Thyroid gland (tissue), 4 donors: ENCODE measurements around the gene OR8D2.

Experiments
- POLR2A ChIP-seq, 2 donors: fragments of 450-650 bp; IDR thresholded peaks; one replicate each; pipeline ENCODE4 v1.6.1; 2017; ENCODE audit warnings: antibody characterized with exemption in 2 of 2, mild to moderate bottlenecking in 2 of 2, moderate library complexity in 1 of 2
- TF ChIP-seq, protein P1 (sequence below), 6 experiments: fragments of 200-600 bp in 3 of 6; fragments of 450-650 bp in 3 of 6; sonication (generic) in 3 of 6; IDR thresholded peaks; one replicate each; pipeline ENCODE4 v1.5.1; 2016 to 2019; ENCODE audit warnings: antibody characterized with exemption in 6 of 6, mild to moderate bottlenecking in 2 of 6, inconsistent platforms in 1 of 6, moderate library complexity in 1 of 6

GRCh38 chr11:124344346-124344745 is 24.3 kb upstream of the OR8D2 start:
- no peak for TF ChIP-seq POLR2A (IDR thresholded peaks at IDR 0.05)
- TF ChIP-seq, protein P1, sequence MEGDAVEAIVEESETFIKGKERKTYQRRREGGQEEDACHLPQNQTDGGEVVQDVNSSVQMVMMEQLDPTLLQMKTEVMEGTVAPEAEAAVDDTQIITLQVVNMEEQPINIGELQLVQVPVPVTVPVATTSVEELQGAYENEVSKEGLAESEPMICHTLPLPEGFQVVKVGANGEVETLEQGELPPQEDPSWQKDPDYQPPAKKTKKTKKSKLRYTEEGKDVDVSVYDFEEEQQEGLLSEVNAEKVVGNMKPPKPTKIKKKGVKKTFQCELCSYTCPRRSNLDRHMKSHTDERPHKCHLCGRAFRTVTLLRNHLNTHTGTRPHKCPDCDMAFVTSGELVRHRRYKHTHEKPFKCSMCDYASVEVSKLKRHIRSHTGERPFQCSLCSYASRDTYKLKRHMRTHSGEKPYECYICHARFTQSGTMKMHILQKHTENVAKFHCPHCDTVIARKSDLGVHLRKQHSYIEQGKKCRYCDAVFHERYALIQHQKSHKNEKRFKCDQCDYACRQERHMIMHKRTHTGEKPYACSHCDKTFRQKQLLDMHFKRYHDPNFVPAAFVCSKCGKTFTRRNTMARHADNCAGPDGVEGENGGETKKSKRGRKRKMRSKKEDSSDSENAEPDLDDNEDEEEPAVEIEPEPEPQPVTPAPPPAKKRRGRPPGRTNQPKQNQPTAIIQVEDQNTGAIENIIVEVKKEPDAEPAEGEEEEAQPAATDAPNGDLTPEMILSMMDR (IDR thresholded peaks at IDR 0.05): no peak
